HG02885 (cell line): ENCODE results near the gene ZNF804B.
"Not testable (repeated sequence)": the region's sequence is repeated elsewhere in the genome, so short reads cannot be mapped to it uniquely, and the experiment has no call there.

ENCODE experiments used
- ATAC-seq: cut with Tn5 transposase; IDR thresholded peaks from one replicate; pipeline ENCODE4 v1.9.1; 2021; ENCODE audit warnings: mild to moderate bottlenecking; ENCODE audit not compliant: unreplicated experiment, poor library complexity

Gene ZNF804B

DNA sequence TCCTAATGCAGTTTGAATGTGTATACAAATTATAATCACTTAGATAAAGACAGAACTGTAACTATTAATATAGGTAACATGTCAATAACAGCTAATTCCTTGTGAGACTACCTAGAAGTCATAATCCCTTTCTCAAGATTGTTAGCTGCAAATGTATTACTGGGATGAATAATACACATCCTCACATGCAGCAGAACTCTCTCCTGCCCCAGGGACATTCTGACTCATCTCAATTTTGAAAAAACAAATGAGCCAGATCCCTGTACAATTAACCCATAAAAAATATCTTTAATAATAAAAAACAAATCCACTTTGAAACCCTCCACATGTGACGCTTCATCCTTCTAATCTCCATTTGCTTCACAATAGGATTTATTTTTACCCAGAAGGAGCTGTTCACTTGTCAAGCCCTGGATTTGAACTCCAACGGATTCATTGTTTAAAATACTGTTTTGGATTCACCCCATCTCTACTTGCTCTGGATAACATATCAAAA is 464.4 kb downstream of the ZNF804B start:
- no peak for ATAC-seq

DNA sequence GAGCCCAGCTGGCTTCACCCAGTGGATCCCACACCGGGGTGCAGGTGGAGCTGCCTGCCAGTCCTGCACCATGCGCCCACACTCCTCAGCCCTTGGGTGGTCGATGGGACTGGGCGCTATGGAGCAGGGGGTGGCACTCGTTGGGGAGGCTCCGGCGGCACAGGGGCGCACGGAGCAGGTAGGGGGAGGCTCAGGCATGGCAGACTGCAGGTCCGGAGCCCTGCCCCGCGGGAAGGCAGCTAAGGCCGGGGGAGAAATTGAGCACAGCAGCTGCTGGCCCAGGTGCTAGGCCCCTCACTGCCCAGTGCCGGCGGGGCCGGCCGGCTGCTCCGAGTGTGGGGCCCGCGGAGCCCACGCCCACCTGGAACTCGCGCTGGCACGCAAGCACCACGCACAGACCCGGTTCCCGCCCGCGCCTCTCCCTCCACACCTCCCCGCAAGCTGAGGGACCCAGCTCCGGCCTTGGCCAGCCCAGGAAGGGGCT is 469.2 kb downstream of the ZNF804B start:
- ATAC-seq, result not testable (repeated sequence)

DNA sequence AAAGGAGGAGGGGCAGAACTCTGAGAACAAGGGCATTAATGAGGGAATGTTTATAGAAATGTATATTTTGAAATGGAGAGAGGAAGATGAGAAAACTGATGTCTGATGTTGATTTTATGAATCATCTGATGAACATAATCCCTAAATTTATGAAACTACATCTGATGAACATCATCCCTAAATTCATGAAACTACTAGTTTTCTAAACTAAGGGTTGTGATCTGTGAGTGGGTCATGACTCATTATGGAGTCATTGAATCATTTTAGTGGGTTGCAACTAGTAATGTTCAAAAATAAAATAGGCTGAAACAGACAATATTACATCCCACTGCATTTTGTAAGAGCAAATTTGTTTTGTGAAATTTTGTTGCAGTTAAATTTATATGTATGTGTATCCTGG is 478.7 kb downstream of the ZNF804B start:
- ATAC-seq, result no peak

DNA sequence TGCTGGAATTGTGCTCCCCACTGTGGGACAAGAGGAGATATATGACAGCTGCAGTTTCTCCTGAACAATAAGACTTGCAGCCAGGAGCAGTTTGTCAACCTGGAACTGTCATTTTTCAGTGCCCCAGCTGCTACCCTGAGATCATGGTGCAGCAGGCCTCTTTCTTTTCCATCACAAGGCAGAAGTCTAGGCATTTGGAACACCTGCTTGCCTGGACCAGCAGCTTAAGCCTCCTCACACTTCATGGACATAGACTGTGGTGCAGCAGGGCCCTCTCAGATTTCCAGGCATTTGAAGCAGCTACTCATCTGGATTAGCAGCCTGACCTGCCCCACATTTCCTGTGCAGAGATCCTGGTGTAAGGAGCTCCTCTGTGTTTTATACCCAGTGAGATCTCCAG is 486.7 kb downstream of the ZNF804B start:
- ATAC-seq, result no peak

DNA sequence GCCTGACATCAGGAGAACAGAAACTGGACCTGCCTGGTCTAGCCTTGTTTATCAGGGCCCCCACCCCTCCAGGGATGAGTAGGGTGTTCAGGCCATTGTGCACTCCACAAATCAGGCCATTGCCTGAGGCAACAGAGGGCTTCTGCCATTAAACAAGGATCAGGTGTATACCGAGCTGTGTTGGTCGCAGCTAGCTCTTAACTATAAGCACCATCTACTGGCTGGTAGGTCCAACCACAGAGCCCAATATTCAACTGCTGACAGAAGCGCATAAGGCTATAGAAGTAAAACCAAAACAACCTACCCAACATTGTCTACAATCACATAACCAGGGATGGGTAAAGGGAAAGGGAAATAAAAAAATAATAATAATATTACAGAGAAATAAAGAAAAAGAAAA is 487.7 kb downstream of the ZNF804B start:
- ATAC-seq, result no peak

DNA sequence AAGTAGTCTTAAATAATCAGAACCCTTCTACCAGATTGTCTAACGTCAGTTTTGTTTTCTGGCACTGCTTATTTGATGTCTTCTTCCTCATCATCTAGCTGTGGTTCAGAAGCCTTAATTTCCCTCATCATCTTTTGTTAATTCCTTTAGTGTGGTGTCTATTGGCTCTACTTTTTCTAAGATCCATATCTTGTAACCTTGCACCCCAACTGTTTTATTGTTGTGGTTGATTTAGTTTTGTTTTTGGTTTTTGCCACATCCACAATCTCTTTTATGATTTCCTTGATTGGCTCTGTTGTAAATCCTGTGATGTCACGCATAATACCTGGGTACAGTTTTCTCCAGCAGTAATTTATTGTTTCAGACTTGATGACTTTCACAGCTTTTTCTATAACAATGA is 499.6 kb downstream of the ZNF804B start:
- no peak for ATAC-seq

DNA sequence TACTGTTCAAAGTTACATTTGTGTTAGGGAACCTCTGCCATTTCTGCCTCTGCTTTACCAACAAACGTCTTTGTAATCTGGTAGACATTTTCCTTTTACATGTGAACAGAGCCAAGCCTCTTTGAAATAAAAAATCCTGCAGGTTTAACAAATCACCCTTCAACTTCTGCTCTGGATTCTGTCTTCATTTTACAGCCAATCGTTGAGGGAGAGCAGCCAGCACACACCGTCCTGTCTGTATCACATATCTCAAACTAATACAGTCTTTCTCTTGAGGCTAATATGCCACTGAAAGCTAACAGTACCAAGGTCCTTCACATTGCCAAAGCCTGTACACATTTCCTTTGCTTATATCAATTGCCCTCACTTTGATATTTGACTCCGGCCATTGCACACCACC is 504.6 kb downstream of the ZNF804B start:
- no peak for ATAC-seq

DNA sequence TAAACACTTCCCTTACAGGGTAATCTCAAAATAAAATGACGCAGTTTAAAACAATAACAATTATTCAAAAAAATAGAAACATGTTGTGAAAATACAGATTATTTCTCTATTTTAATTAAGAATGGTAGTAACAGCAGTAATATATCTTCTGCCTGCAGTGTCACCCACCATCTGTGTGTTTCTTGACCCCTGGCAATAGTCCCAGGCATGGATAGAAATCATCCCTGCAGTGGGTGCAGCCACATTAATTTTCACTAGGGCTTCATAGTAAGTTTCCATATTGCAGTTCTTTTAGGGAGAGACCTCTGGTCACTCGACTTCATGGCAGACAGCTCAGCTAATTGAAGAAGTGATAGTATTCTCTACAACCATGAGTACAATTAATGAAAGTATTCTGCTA is 506.1 kb downstream of the ZNF804B start:
- ATAC-seq, result no peak

DNA sequence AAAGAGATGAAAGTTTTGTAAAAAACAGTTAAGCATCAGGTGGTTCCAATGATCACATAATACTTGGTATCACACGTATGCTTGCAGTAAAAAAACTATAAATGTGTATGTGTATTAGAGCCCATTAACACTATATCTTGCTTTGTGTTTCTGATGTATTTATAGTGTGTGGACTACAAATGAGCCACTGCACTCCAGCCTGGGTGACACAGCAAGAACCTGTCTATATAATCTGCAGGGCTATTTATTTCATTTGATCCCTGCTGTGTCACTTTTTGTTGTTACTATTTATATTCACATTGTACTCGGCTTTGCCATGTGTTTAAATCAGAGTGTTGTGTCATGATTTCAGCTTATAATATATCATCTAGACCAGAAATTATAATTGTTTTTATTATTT is 523.8 kb downstream of the ZNF804B start:
- no peak for ATAC-seq

DNA sequence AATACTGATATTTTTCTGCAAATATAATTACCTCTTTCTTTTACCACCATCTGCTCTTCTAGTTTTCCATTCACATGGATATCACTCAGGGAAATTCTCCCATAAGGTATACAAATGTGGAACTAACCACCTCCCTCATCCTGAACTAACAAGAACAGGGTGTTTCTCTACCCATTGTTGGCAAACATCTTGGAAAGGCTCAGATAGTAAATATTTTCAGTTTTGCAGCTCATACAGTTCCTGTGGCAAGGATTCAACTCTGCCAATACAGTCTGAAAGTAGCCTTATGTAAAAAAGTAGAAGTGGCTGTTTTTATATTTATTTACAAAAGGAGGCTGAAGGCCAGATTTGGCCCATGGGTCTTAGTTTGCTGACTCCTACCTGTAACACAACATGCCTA is 549.0 kb downstream of the ZNF804B start:
- no peak for ATAC-seq

DNA sequence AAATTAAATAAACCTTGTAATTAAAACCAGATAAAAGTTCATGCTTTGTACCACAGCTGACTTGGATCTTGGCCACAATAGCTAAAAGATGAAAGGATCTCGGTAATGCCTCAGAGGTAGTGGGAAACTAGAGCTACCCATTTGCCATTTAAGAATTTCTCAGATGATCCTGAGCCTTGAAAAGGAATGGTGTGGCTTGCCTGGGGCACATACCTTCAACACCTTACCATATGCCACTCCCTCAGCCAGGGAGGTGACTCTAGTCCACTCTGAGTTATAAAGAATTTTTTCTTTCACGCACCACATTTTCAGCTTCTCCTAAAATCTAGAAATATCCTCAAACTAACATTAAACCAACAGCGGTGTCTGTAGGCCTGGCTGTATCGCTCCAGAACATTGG is 552.4 kb downstream of the ZNF804B start:
- ATAC-seq, result no peak

DNA sequence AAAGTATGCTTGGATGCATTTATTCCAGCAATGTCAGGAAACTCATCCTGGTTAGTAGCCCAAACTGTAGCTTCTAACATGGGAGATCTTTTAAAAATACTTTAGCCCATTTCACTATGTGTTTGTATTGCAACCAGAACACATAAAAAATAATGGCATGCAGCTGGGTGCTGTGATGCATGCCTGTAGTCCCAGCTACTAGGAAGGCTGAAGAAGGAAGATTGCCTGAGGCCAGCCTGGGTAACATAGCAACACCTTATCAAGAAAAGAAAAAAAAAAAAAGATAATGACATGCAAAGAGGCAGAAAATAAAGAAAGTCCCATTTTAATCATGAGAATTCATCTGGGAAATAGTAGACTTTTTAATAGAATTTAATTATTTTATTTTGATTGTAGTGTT is 553.1 kb downstream of the ZNF804B start:
- no peak for ATAC-seq

DNA sequence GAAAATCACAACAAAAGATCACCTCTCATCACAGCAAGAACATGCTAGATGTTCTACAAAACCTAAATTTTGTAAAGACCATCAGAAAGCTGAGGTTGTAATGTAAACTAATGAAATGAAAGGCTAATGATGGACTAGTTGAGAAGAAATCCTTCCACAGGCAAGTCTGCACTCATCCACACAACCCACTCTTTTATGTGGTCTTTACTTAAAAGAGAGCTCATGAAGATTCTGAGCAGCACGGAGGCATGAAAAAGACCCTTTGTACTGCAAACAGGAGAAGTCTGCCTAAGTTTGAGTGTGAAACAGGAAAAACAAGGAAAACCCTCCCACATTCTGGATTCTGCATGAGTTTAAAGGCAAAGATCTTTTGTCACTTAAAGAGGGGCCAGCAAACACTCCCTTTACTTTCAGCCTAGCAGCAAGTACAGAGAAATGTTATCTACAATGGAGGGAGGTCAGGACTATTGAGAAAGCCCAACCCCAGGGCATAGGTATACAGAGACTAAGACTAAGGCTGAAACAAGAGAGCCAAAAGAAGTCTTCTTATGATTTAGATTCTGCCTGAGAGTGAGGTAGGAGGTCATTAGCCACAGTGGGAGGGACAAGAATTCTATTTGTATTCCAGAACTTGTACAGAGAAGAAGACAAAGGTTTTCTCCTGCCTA is 557.2 kb downstream of the ZNF804B start:
- ATAC-seq, result no peak

DNA sequence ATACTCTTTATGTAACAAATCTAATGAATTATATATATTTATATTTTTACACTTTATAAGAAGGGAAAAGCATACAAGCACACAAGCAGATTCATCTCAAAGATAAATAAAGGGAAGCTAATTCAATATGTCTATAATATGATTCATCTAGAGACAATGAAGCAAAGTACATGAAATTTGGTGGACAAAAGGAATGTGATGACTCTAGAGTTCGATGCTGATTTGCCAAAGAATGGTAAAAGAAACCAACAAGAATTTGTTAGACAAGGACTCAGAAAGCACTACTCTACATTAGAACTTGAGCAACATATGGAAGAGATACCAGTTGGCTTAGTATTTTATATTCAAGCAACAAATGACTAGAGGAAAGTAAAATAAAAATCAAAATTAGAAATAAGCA is 572.5 kb downstream of the ZNF804B start:
- no peak for ATAC-seq

DNA sequence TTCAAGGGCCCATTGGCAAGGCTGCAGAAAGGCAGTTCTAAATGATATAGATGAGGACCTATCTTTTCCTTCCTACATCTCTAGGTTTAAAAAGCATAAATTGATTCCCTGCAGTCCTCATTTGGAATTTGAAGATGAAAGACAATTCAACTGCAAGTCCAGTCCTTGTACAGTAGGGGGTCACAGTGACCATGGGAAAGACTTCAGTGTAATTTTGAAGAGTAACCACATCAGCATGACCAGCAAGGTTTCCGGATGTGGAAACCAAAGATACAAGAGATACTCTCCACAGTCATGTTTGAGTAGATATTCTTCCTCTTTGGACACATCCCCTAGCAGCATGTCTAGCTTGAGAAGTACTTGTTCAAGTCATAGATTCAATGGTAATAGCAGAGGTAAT is 575.3 kb downstream of the ZNF804B start:
- no peak for ATAC-seq

DNA sequence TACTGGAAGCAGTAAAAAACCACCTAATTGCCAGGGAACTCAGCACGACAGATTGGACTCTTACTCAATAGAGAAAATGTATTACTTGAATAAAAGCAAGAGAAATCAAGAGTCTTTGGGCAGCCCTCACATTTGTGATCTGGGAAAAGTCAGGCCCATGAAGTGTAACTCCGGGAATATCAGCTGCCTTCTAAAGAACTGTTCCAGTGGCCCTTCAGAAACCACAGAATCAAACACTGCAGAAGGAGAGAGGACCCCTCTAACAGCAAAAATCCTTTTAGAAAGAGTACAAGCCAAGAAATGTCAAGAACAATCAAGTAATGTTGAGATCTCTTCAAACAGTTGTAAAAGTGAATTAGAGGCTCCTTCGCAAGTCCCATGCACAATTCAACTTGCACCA is 576.0 kb downstream of the ZNF804B start:
- ATAC-seq, result no peak

DNA sequence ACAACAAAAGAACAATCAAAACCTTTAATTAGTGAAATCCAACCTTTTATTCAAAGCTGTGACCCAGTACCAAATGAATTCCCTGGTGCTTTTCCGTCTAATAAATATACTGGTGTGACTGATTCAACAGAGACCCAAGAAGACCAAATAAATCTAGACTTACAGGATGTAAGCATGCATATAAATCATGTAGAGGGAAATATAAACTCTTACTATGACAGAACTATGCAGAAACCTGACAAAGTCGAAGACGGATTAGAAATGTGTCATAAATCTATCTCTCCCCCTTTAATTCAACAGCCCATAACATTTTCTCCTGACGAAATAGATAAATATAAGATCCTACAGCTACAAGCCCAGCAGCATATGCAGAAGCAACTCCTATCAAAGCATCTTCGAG is 576.6 kb downstream of the ZNF804B start:
- no peak for ATAC-seq

DNA sequence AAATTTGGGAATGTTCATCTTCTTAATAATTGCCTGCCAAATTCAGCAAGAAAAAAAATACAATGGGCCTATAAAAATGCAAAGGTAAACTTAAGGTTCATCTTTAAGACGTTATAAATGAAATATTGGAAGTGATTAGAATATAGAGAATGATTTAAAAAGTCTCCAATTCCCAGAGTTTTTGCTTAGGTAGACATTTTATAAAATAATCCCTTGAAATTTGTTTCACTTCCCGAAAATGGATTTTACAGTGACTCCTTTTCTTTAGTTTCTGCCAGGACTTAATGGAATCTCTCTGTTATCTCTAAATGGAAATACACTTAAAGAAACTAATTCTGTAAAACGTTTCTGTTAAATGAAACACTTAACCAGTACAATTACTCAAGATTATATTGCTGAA is 580.2 kb downstream of the ZNF804B start:
- ATAC-seq, result no peak

DNA sequence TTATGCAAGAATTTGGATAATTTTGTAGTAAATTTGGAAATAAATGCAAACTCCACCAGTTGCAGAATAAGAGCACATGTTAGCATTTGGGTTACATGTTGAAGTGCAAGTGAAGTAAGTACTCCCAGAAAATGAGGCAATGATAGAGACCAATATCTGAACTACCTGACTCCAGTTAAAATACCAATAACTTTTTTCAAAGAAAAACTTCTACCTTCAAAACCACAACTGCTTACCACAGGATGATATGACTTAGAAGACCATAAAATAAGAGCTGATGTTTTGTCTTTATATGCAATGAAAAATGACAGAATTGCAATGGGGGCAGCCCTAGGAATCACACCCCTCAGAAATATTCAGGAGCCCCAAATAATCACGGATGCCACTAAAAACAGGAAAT is 597.6 kb downstream of the ZNF804B start:
- no peak for ATAC-seq

DNA sequence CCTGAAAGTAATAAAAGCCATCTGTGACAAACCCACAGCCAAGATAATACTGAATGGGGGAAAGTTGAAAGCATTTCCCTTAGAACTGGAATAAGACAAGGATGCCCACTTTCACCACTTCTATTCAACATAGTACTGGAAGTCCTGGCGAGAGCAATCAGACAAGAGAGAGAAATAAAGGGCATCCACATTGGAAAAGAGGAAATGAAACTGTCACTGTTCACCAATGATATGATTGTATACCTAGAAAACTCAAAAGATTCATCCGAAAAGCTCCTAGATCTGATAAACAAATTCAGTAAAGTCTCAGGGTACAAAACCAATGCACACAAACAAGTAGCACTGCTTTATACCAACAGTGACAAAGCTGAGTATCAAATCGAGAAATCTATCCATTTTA is 617.7 kb downstream of the ZNF804B start:
- ATAC-seq, result no peak

DNA sequence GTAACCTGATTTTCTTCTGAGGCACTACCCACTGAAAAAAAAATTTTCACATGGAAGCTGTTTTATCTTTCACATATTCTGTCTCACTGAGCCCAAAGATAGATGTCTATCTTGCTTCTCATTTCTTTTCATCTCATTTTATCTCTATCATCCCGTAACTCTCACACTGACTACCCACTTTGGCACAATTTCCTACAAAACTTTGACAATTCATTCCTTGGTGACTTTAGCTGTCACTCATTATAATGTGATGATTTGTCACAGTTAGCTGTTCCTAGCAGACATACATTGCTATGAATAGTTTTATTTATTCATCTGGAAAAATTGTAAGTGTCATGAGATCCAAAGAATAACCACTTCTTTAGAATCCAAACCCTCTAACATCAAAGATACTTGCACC is 625.9 kb downstream of the ZNF804B start:
- ATAC-seq, result no peak
